ENCODE data around the gene NPR3.

NPR3 gene

DNA sequence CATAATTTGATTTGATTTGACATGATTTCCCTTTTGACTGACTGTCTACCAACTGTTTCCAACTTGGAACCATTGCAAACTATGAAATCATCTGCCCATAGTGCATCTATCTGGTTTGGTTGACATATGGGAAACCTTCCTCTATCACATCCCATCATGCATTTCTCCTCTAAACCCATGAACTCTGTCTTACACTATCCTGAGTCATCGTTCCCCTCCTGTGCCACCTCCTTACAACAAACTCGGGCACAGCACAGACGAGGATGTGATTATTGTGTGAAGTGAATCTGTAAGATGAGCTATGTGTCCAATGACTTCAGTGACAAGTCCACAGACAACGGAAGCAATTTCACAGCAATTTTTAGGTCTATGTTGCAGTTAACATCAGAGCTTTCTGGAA lies 126.1 kb downstream of the NPR3 start:
- TF ChIP-seq, protein P1, sequence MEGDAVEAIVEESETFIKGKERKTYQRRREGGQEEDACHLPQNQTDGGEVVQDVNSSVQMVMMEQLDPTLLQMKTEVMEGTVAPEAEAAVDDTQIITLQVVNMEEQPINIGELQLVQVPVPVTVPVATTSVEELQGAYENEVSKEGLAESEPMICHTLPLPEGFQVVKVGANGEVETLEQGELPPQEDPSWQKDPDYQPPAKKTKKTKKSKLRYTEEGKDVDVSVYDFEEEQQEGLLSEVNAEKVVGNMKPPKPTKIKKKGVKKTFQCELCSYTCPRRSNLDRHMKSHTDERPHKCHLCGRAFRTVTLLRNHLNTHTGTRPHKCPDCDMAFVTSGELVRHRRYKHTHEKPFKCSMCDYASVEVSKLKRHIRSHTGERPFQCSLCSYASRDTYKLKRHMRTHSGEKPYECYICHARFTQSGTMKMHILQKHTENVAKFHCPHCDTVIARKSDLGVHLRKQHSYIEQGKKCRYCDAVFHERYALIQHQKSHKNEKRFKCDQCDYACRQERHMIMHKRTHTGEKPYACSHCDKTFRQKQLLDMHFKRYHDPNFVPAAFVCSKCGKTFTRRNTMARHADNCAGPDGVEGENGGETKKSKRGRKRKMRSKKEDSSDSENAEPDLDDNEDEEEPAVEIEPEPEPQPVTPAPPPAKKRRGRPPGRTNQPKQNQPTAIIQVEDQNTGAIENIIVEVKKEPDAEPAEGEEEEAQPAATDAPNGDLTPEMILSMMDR (IDR thresholded peaks at IDR 0.05; ENCODE audit: low read depth, low read length): no peak
- no peak for DNase-seq (ENCODE audit: extremely low read depth, low read depth)

DNA sequence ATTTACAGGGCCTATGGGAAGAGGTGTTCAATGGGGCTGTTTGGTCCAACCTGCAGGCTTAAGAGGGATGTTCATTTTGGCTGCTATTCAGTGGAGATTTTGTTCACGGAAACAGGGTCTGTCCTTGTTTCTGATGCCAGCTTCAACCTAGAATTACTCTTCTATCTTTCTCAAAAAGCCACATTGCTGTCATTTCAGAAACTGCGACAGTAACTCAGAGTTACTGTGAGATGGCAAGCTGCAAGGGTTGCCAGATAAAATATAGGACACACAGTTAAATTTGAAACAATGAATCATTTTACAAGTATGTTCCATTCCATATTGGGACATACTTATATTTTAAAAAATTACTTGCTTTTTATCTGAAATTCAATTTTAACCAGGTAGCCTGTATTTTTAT lies 128.0 kb downstream of the NPR3 start:
- no peak for DNase-seq (ENCODE audit: extremely low read depth, low read depth)
- TF ChIP-seq, protein P1 (IDR thresholded peaks at IDR 0.05; ENCODE audit: low read depth, low read length): no peak

GRCh38 chr5:32840606-32841005 lies 129.5 kb downstream of the NPR3 start:
- no peak for DNase-seq (ENCODE audit: extremely low read depth, low read depth)
- TF ChIP-seq, protein P1 (IDR thresholded peaks at IDR 0.05; ENCODE audit: low read depth, low read length): no peak
